ENCODE data around the gene C17orf100. TPM values are rescaled to one million over a fixed set of nuclear protein-coding genes. Genes with fewer than 3 reads are reported as not detected.
A peak's percentile ranks its signal among the peaks of the same experiment; 100 is the strongest.

Gene C17orf100
- total and polyA plus RNA-seq, 2 of the 13 experiments (the other 11 are each of a cell fraction or from before 2014, with no cell fraction given): 3.6 to 8.7 TPM

- TF ChIP-seq KIAA2018 (CRISPR knock-in tag; IDR thresholded peaks at IDR 0.05; ENCODE audit: borderline replicate concordance): no peak
- peak in 1 of 2 experiments; percentile 52; a peak in 2 of 4 replicates for TF ChIP-seq POLR2A (IDR thresholded peaks at IDR 0.05; ENCODE audit: insufficient read depth in 1 of 2, low read depth in 2 of 2, low read length in 2 of 2)
- TF ChIP-seq DRAP1 (CRISPR knock-in tag; IDR thresholded peaks at IDR 0.05): peak; percentile 67; the same call in 1 of the 2 replicates
- no peak for TF ChIP-seq SNRNP70 (IDR thresholded peaks at IDR 0.05; ENCODE audit: low read depth, low read length)
- TF ChIP-seq SMAD3 (CRISPR knock-in tag; IDR thresholded peaks at IDR 0.05): peak; percentile 80
- peak; percentile 80 for TF ChIP-seq ZNF710 (CRISPR knock-in tag; IDR thresholded peaks at IDR 0.05; ENCODE audit: borderline replicate concordance)
- TF ChIP-seq WIZ (CRISPR knock-in tag; IDR thresholded peaks at IDR 0.05): no peak
- TF ChIP-seq ISX (CRISPR knock-in tag; conservative IDR thresholded peaks at IDR 0.05): 0 out of 2 replicates have a peak, but pooled peaks have one; percentile 47
- peak; percentile 91 for TF ChIP-seq ZNF205 (CRISPR knock-in tag; IDR thresholded peaks at IDR 0.05)
- TF ChIP-seq MYNN (CRISPR knock-in tag; IDR thresholded peaks at IDR 0.05; ENCODE audit: low read depth): no peak
- TF ChIP-seq IRF9 (CRISPR knock-in tag; IDR thresholded peaks at IDR 0.05; ENCODE audit: borderline replicate concordance): 0 out of 2 replicates have a peak, but pooled peaks have one; percentile 26
- peak; percentile 55; the same call in 1 of the 2 replicates for TF ChIP-seq SP140L (CRISPR knock-in tag; IDR thresholded peaks at IDR 0.05; ENCODE audit: borderline replicate concordance)
- no peak for TF ChIP-seq RFX1 (IDR thresholded peaks at IDR 0.05)
- peak; percentile 57; the same call in 1 of the 2 replicates for TF ChIP-seq KMT2B (CRISPR knock-in tag; IDR thresholded peaks at IDR 0.05)
- TF ChIP-seq MTF2 (CRISPR knock-in tag; IDR thresholded peaks at IDR 0.05; ENCODE audit: borderline replicate concordance): no peak
- TF ChIP-seq AKAP8 (CRISPR knock-in tag; IDR thresholded peaks at IDR 0.05): 0 out of 2 replicates have a peak, but pooled peaks have one; percentile 29
- no peak for TF ChIP-seq ZKSCAN1 (IDR thresholded peaks at IDR 0.05; ENCODE audit: low read length)
- TF ChIP-seq FOXC1 (CRISPR knock-in tag; IDR thresholded peaks at IDR 0.05; ENCODE audit: borderline replicate concordance): no peak
Measured at GRCh38 chr17:6699997-6700947, 48.7 kb downstream of the C17orf100 start (continued).
